ENCODE measurements around the gene THAP8.

GRCh38 chr19:36001605-36002004 lies 52.5 kb downstream of the THAP8 start:
- TF ChIP-seq CTCF (IDR thresholded peaks at IDR 0.05; ENCODE audit: low read depth, low read length, poor library complexity, severe bottlenecking) (no peak), EZH2phosphoT487 (IDR thresholded peaks at IDR 0.05; ENCODE audit: borderline replicate concordance, low read length) (no peak)
